ENCODE measurements around the gene CROT. TPM values are rescaled to one million over a fixed set of nuclear protein-coding genes. Genes with fewer than 3 reads are reported as not detected.

The CROT gene
- total RNA-seq, 3 donors from 2014 or later: 4.9 to 6.8 (median 5.4) TPM

GRCh38 chr7:87361320-87361719 lies 15.9 kb downstream of the CROT start:
- no peaks in the 10 kb centered on the region for H3K4me1 Mint-ChIP-seq (ENCODE audit: low read depth)
- no peaks in the 10 kb centered on the region for H3K9me3 Mint-ChIP-seq
- no peak overlapping the region for H3K4me3 Mint-ChIP-seq
- H3K36me3 Mint-ChIP-seq (ENCODE audit: insufficient read depth): peaks cover 9% of the 10 kb centered on the region
- H3K27me3 Mint-ChIP-seq (ENCODE audit: low read depth): no peaks in the 10 kb centered on the region
- ATAC-seq (no peak), DNase-seq (no peak)

GRCh38 chr7:87363342-87363741 lies 17.9 kb downstream of the CROT start:
- no peak overlapping the region for H3K4me3 Mint-ChIP-seq
- no peaks in the 10 kb centered on the region for H3K27me3 Mint-ChIP-seq (ENCODE audit: low read depth)
- no peak for ATAC-seq
- no peaks in the 10 kb centered on the region for H3K4me1 Mint-ChIP-seq (ENCODE audit: low read depth)
- no peaks in the 10 kb centered on the region for H3K9me3 Mint-ChIP-seq
- H3K36me3 Mint-ChIP-seq (ENCODE audit: insufficient read depth): peaks cover 4% of the 10 kb centered on the region
- DNase-seq: no peak

GRCh38 chr7:87364246-87364645 lies 18.8 kb downstream of the CROT start:
- no peaks in the 10 kb centered on the region for H3K27me3 Mint-ChIP-seq (ENCODE audit: low read depth)
- no peak overlapping the region for H3K4me3 Mint-ChIP-seq
- DNase-seq (no peak), ATAC-seq (no peak)
- no peaks in the 10 kb centered on the region for H3K9me3 Mint-ChIP-seq
- H3K4me1 Mint-ChIP-seq (ENCODE audit: low read depth): peaks cover 5% of the 10 kb centered on the region
- peaks cover 3% of the 10 kb centered on the region for H3K36me3 Mint-ChIP-seq (ENCODE audit: insufficient read depth)

DNA sequence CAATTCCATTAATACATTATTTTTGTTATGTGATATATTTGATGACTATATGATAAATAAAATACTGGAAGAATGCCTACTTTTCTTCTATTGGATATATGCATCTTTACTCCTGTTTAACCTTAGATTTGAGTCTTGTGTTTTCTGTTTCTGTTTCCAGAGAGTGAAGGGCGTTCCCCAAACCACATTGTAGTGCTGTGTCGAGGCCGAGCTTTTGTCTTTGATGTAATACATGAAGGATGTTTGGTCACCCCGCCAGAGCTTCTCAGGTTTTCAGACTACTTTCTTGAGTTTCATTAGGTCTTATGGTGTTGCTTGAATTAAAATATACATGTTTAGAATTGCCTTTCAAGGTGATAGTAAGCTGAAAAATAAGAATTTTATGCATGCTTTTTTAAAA lies 23.8 kb downstream of the CROT start:
- DNase-seq (no peak), ATAC-seq (peak in 1 of 2 donors; percentile 54)
- no peaks in the 10 kb centered on the region for H3K9me3 Mint-ChIP-seq
- H3K36me3 Mint-ChIP-seq (ENCODE audit: insufficient read depth): peaks cover 13% of the 10 kb centered on the region
- no peak overlapping the region for H3K4me3 Mint-ChIP-seq
- H3K27me3 Mint-ChIP-seq (ENCODE audit: low read depth): no peaks in the 10 kb centered on the region
- H3K4me1 Mint-ChIP-seq (ENCODE audit: low read depth): peaks cover 11% of the 10 kb centered on the region

DNA sequence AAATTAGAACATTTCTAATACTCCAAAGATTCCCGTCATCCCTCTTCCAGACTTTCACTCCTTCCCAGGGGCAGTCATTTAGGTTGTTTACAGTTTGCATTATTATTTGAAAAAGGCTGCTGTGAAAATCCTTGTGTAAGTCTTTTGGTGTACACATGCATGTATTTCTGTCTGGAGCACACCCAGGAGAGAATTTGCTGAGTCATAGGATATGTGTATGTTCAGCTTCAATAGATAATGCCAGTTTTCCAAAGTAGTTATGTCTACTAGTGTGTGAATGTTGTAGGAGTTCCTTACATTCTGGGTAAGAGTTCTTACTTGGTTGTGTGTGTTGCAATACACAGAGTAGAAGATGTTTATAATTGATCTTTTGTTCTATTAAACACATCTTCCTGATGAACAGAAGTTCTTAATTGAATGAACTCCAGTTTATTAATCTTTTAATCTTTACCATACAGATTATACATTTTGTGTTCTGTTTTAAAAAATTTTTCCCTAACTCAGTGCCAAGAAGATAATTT lies 25.3 kb downstream of the CROT start:
- Mint-ChIP-seq H3K4me3 (no peak overlapping the region), H3K9me3 (no peaks in the 10 kb centered on the region), H3K27me3 (ENCODE audit: low read depth) (no peaks in the 10 kb centered on the region), H3K4me1 (ENCODE audit: low read depth) (peaks cover 11% of the 10 kb centered on the region), H3K36me3 (ENCODE audit: insufficient read depth) (peaks cover 15% of the 10 kb centered on the region)
- ATAC-seq (no peak), DNase-seq (no peak)

- H3K27me3 Mint-ChIP-seq (ENCODE audit: low read depth): no peaks in the 10 kb centered on the region
- H3K4me3 Mint-ChIP-seq: no peak overlapping the region
- no peaks in the 10 kb centered on the region for H3K9me3 Mint-ChIP-seq
- ATAC-seq: no peak
- peaks cover 21% of the 10 kb centered on the region for H3K36me3 Mint-ChIP-seq (ENCODE audit: insufficient read depth)
- DNase-seq: no peak
- no peaks in the 10 kb centered on the region for H3K4me1 Mint-ChIP-seq (ENCODE audit: low read depth)
These were observed 30.4 kb downstream of the CROT start for GRCh38 chr7:87375662-87376435.

GRCh38 chr7:87380905-87381304 lies 35.4 kb downstream of the CROT start:
- Mint-ChIP-seq H3K9me3 (peaks cover 8% of the 10 kb centered on the region), H3K27me3 (ENCODE audit: low read depth) (no peaks in the 10 kb centered on the region), H3K4me3 (no peak overlapping the region), H3K4me1 (ENCODE audit: low read depth) (no peaks in the 10 kb centered on the region), H3K36me3 (ENCODE audit: insufficient read depth) (peaks cover 35% of the 10 kb centered on the region)
- DNase-seq (no peak), ATAC-seq (no peak)

DNA sequence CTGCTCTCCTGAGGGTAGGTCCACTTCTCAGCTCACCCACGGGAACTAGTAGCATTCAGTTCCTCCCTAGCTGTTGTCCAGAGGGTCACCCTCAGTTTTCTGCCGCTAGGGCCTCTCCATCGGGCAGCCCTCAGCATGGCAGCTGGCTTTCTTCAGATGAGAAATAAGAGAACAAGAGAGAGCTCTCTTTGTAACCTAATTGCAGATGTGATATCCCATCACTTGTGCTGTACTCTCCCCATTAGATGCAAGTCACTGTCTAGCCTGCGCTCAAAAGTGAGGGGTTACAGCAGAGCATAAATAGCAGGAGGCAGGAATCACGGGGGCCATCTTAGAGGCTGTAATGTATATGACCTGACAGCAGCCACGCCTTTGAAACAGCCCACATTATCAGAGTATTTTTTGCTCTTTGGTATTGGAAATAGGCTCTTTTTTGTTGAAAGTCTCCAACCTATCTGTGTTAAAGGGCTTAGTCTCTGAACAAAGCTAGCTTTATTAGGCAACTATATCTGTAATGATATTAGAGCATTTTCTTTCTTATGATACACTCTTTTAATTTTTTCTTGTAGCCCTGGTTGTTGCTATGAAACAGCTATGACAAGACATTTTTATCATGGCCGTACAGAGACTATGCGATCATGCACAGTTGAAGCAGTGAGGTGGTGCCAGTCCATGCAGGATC lies 45.7 kb downstream of the CROT start:
- Mint-ChIP-seq H3K9me3 (no peaks in the 10 kb centered on the region), H3K27me3 (ENCODE audit: low read depth) (no peaks in the 10 kb centered on the region), H3K4me3 (no peak overlapping the region), H3K36me3 (ENCODE audit: insufficient read depth) (peaks cover 51% of the 10 kb centered on the region), H3K4me1 (ENCODE audit: low read depth) (no peaks in the 10 kb centered on the region)
- ATAC-seq (no peak), DNase-seq (no peak)

DNA sequence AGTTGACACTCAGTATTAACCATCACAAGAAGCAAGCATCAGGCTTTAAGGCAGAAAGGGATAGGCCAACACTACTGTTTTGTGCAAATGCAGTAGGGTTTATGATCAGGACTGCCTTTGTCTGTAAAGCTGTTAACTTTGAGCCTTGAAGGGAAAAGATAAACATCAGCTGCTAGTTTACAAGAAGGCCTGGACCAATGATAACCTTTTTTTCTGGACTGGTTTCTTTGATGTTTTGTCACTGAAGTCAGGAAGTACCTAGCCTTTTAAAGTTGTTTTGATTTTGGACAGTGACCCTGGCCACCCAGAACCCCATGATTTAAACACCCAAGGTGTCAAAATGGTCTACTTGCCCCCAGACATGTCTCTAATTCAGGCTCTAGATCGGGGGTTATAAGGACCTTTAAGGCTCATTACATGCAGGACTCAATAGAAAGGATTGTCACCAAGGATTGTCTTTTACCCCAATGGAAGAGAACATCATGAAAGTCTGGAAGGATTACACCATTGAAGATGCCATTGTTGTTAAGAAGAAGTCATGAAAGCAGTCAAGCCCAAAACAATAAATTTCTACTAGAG lies 50.1 kb downstream of the CROT start:
- no peak for DNase-seq
- no peak for ATAC-seq
- Mint-ChIP-seq H3K36me3 (ENCODE audit: insufficient read depth) (peaks cover 28% of the 10 kb centered on the region), H3K9me3 (no peaks in the 10 kb centered on the region), H3K27me3 (ENCODE audit: low read depth) (no peaks in the 10 kb centered on the region), H3K4me3 (no peak overlapping the region), H3K4me1 (ENCODE audit: low read depth) (no peaks in the 10 kb centered on the region)

GRCh38 chr7:87398446-87398845 lies 53.0 kb downstream of the CROT start:
- no peak for ATAC-seq
- H3K27me3 Mint-ChIP-seq (ENCODE audit: low read depth): no peaks in the 10 kb centered on the region
- no peak for DNase-seq
- H3K4me1 Mint-ChIP-seq (ENCODE audit: low read depth): no peaks in the 10 kb centered on the region
- H3K9me3 Mint-ChIP-seq: no peaks in the 10 kb centered on the region
- H3K4me3 Mint-ChIP-seq: no peak overlapping the region
- peaks cover 11% of the 10 kb centered on the region for H3K36me3 Mint-ChIP-seq (ENCODE audit: insufficient read depth)

GRCh38 chr7:87404674-87405073 lies 59.2 kb downstream of the CROT start:
- Mint-ChIP-seq H3K4me3 (no peak overlapping the region), H3K36me3 (ENCODE audit: insufficient read depth) (no peaks in the 10 kb centered on the region), H3K9me3 (no peaks in the 10 kb centered on the region), H3K4me1 (ENCODE audit: low read depth) (no peaks in the 10 kb centered on the region), H3K27me3 (ENCODE audit: low read depth) (peaks cover 3% of the 10 kb centered on the region)
- ATAC-seq (no peak), DNase-seq (no peak)

- no peaks in the 10 kb centered on the region for H3K36me3 Mint-ChIP-seq (ENCODE audit: insufficient read depth)
- DNase-seq (no peak), ATAC-seq (no peak)
- no peak overlapping the region for H3K4me3 Mint-ChIP-seq
- no peaks in the 10 kb centered on the region for H3K9me3 Mint-ChIP-seq
- H3K27me3 Mint-ChIP-seq (ENCODE audit: low read depth): peaks cover 3% of the 10 kb centered on the region
- no peaks in the 10 kb centered on the region for H3K4me1 Mint-ChIP-seq (ENCODE audit: low read depth)
These were observed 65.7 kb downstream of the CROT start for GRCh38 chr7:87411186-87411585.

GRCh38 chr7:87413029-87413428 lies 67.6 kb downstream of the CROT start:
- H3K36me3 Mint-ChIP-seq (ENCODE audit: insufficient read depth): no peaks in the 10 kb centered on the region
- no peaks in the 10 kb centered on the region for H3K4me1 Mint-ChIP-seq (ENCODE audit: low read depth)
- no peak overlapping the region for H3K4me3 Mint-ChIP-seq
- DNase-seq: no peak
- H3K27me3 Mint-ChIP-seq (ENCODE audit: low read depth): peaks cover 2% of the 10 kb centered on the region
- no peaks in the 10 kb centered on the region for H3K9me3 Mint-ChIP-seq
- ATAC-seq: no peak

DNA sequence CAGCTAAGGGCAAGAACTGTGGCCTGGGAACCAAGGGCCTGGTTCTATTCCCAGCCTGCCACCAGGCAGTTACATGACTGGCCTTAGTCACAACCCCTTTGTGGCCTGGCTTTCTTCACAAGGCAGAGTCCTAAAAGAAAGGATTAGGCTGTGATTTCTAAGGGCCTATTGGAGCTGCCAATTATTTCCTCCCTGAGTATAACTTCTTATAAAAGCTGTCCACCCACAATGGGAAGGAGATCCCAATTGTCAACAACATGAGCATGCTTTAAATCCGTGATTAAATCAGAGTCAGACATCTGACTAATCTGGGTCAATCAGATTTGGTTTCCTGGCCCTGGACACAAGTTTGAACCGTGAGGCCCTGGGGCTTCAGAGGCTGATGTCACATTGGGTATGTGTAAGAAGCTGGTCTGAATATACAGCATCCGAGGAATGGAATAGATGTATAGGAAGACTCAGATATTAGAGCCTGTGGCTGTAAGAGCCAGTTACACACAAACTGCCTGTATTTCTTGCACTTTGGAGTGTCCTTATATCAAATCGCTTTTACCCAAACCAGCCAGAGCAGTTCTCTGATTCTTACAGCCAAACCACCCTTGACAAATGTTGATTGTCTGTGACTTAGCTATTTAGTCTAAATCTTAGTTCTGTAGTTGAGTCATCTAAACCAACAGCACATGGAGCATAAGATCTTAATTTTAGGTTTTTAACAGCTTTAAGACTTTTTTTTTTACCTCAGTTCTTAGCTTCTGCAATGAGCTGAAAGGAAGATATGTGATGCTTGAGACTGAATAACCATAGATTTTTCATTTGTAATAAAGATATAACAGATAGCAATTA lies 68.7 kb downstream of the CROT start:
- no peak for DNase-seq
- H3K9me3 Mint-ChIP-seq: no peaks in the 10 kb centered on the region
- no peak for ATAC-seq
- no peaks in the 10 kb centered on the region for H3K4me1 Mint-ChIP-seq (ENCODE audit: low read depth)
- H3K36me3 Mint-ChIP-seq (ENCODE audit: insufficient read depth): no peaks in the 10 kb centered on the region
- no peak overlapping the region for H3K4me3 Mint-ChIP-seq
- peaks cover 2% of the 10 kb centered on the region for H3K27me3 Mint-ChIP-seq (ENCODE audit: low read depth)
